NCI-H82 treated with DMSO at 0.1 percent for 48 hours (cell line): ENCODE measurements around the gene FLNC.

Experiments used
- DNase-seq: peaks from one replicate; lab custom pipeline; 2025; ENCODE audit not compliant: unreplicated experiment; lab: John Stamatoyannopoulos, UW

The FLNC gene, protein sequence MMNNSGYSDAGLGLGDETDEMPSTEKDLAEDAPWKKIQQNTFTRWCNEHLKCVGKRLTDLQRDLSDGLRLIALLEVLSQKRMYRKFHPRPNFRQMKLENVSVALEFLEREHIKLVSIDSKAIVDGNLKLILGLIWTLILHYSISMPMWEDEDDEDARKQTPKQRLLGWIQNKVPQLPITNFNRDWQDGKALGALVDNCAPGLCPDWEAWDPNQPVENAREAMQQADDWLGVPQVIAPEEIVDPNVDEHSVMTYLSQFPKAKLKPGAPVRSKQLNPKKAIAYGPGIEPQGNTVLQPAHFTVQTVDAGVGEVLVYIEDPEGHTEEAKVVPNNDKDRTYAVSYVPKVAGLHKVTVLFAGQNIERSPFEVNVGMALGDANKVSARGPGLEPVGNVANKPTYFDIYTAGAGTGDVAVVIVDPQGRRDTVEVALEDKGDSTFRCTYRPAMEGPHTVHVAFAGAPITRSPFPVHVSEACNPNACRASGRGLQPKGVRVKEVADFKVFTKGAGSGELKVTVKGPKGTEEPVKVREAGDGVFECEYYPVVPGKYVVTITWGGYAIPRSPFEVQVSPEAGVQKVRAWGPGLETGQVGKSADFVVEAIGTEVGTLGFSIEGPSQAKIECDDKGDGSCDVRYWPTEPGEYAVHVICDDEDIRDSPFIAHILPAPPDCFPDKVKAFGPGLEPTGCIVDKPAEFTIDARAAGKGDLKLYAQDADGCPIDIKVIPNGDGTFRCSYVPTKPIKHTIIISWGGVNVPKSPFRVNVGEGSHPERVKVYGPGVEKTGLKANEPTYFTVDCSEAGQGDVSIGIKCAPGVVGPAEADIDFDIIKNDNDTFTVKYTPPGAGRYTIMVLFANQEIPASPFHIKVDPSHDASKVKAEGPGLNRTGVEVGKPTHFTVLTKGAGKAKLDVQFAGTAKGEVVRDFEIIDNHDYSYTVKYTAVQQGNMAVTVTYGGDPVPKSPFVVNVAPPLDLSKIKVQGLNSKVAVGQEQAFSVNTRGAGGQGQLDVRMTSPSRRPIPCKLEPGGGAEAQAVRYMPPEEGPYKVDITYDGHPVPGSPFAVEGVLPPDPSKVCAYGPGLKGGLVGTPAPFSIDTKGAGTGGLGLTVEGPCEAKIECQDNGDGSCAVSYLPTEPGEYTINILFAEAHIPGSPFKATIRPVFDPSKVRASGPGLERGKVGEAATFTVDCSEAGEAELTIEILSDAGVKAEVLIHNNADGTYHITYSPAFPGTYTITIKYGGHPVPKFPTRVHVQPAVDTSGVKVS (N-terminal part only)

DNA sequence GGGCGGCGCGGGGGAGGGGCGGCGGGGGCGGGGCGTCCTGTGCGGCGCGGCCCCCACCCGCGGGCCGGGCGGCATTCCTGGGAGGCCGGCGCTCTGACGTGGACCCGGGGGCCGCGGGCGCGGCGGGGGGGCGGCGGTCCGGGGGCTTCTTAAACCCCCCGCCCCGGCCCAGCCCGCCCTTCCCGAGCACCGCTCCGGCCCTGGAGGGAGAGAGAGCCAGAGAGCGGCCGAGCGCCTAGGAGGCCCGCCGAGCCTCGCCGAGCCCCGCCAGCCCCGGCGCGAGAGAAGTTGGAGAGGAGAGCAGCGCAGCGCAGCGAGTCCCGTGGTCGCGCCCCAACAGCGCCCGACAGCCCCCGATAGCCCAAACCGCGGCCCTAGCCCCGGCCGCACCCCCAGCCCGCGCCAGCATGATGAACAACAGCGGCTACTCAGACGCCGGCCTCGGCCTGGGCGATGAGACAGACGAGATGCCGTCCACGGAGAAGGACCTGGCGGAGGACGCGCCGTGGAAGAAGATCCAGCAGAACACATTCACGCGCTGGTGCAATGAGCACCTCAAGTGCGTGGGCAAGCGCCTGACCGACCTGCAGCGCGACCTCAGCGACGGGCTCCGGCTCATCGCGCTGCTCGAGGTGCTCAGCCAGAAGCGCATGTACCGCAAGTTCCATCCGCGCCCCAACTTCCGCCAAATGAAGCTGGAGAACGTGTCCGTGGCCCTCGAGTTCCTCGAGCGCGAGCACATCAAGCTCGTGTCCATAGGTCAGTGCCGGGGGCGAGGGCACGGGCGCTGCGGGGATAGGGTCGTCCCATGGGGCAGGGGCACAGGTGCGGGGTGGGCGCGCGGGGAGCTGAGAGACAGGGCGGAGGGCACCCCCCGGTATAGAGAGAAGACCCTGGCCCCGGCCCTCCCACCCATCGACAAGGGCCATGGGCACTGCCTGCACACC, at the start of gene FLNC:
Gene FLNC, plus strand, starts transcription at position 176 of the 947 bp plus-strand sequence. Its CDS starts 232 bp downstream, at position 408.
- DNase-seq = no peak

DNA sequence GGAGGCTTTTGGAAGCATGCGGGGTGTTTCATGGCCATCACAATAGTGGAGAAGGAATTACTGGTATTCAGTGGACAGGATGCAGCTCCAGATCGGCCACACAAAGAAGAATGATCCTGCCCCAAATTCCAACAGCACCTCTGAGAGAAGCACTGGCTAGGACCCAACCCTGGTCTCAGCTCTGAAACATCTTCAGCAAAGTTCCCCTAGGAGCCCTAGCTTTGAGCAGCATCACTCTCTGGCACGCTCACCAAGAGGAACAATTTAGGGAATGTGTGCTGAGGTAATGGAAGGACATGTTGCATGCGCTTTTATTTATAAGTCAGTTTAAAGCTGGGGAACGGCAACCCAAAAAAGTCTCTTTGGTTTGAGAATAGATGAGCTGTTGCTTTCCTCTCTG, 49.1 kb upstream of the FLNC start:
- no peak for DNase-seq

DNA sequence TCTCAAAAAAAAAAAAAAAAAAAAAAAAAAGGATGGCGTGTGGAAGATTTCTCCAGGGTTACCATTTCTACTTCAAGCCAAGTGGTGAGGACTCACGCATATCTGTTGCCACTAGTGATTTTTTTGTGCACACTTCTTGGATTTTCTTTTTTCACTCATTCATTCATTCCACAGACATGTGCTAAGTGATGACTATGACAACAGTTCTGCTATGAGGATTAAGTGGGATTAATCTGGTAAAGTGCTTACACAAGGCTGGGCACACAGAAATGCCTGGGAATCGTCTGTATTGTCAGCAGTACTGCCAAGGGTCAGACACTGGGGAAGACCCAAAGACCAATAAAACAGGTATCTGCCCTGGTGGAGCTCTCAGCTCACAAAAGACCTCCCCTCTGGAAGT, 48.4 kb upstream of the FLNC start:
- peak; percentile 21 for DNase-seq

DNA sequence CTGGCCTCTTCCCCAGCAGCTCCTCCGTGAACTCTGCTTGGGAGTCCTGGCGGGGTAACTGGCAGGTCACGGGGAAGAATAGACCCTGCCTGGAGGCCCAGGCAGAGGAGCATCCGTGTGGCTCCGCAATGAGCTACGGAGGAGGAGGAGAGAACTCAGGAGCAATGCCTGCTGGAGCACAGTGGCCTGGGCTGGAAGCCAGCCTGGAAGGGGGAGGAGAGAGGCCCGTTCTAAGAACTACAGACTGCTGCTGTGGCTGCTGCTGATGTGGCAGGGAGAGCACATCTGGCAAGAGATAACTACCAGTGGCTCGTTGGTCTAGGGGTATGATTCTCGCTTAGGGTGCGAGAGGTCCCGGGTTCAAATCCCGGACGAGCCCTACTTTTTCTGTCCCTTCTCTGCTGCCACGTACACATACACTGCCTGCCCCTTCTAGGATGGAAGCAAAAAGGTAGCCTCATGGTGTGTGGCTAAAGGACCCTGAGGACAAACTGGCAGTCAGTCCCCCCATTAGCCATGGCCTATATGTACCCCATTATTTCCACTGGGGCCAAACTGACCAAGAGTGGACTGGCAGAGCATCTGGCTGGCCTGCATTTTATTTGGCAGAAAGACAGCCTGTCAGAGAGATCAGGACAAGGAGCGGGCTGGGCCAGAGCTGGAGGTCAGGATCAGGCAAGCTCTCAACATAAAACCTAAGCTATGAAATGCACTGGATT, 46.9 kb upstream of the FLNC start:
- DNase-seq = no peak

DNA sequence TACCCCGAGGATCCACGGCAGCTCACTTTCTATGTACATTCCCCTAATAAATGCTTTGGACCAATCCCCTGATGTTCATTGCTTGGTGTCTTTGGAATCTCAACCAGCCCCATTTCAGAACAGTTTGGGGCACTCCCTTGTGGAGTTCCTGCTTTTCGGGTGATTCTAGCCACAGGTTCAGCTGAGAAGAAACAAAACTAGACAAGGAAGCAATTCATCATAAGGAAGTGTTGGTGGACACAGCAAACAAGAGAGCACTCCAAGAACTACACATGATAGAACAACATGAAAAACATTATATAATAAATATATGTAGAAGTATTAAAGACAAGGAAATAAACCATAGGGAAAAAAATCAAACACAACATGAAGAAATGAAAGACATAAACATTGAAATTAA, 44.5 kb upstream of the FLNC start:
- no peak for DNase-seq

DNA sequence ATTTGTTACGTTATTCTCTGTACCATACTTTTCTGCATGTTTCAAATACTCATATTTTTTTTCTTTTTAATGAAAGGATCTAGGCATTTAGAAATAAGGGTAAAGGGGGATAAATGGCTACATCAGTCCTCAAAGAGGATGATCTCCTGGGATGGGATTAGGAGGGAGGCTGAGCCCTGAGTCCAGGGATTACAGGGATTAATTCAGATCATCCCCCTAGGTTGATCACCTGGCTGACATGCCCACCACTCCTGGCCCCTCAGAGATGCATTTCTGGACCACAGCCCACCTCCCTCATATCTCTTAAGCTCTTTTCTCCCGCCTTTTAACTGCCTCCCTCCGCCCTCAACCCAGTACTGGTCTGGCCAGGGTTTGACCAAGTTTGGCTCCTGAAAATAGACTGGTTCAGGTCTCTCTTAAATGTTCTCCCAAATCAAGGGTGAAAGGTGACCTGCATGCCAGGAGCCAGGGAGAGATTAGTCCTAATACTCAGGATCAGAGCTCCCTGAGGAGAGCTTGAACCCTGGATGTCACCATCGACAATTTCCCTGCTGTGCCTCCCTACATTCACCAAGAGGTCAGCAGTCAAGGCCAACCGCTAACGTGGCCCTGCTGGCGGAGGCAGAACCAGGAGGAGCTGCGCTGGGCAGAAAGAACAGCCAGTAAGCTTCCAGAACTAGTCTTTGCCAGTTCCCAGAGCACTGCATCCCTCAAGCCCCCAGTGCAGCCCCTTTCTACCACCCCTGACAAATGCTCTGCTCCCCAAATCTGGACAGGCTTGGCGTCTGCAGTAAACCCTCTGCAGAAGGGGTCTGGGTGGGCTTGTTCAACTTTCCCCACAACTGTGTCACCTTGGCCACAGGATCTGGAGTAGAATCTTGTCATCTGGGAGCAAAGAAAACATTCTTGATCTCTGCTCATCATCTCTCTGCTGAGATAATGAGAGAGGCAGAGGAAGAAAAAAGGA, 41.5 kb upstream of the FLNC start:
- DNase-seq = peak; percentile 81

DNA sequence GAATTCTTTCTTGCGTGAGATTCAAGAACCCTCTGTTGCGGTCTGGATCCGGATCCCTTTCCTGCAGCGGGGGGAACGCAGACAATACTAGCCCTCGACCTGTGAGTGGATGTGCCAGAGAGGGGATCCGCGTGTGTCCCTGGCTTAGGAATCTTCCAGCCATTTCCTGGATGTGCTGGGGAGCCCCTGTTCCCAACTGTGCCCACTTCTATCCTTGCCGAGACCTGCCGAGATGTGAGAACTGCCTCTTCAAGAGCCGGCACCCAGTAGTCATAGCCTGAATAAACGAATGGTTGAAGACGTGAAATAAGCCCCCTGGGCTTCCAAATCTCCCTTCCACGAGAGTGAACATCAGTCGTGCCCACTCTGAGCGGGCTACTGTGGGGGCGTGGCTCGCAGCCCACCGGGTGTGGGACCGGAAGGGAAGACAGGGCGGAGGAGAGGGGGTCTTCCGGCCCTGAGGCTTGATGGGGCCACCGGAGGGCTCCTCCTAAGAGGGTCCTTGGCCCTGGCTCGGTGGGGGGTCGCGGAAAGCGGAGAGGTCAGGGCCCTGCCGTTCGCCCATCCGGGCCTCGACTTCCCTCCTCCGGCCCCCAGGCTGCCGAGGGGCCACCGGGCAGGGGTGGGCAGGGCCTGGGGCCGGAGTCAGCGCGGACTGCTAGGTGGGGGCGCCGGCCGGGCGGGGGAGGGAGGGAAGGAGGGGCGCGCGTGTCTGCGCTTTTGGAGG, 39.7 kb upstream of the FLNC start:
- no peak for DNase-seq

DNA sequence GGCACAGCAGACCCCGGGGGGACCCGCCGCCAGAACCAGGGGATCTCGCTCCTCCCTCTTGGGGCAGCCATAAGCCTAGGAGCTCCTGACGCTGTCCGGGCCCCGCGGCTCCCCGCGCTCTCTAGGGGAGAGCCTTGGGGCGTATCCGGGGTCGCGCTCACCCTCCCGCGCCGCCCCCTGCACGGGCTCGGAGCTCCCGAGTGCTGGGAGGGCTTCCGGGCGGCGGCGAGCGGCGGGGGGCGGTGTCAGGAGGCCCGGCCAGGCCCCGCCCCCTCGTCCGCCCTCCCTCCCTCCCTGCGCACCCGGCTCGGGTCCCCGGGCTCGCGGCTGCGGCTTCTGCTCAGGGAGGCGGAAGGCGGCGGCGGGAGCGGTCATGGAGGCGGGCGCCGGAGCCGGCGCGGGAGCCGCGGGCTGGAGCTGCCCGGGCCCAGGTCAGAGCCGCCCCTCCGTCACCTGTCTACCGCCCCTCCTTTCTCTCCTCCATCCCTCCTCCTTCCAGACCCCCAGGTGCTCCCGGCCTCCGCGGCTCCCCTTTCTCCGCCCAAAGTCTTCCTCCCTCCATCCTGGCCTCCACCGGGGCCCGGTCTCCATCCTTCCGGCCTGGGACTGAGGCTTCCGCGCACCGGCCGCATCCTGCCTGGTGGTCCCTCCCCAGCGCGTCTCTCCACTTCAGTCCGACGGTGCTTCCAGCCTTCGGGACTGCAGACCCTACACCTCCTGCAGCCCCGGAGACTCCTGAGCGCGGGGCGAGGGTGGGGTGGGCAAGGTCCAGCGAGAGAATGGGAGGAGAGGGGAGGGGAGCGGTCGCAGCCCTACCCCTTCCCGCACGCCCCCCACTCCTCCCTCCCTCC, 38.9 kb upstream of the FLNC start, which contains the start of gene CCDC136:
Gene CCDC136, plus strand, starts transcription at position 848 of the 851 bp plus-strand sequence. CDS start 444 bp downstream, outside the sequence.
- peak; percentile 3 for DNase-seq

DNA sequence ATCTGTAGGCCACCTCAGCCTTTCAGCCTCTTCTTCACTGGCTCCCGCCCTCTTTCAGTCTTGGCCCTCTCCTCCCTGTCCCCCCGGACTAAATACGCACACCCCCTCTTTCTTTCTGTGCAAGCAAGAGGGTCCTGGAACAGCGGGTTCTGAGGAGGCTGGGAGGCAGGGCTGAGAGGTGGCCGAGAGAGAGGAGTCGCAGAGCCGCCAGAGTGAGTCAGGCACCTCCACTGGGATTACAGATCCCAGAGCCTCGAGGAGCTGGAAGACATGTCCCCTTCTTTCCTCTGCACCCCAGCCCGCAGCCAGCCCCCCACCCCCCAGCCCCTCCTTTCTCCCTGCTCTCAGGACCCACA, 38.3 kb upstream of the FLNC start:
- DNase-seq = no peak

DNA sequence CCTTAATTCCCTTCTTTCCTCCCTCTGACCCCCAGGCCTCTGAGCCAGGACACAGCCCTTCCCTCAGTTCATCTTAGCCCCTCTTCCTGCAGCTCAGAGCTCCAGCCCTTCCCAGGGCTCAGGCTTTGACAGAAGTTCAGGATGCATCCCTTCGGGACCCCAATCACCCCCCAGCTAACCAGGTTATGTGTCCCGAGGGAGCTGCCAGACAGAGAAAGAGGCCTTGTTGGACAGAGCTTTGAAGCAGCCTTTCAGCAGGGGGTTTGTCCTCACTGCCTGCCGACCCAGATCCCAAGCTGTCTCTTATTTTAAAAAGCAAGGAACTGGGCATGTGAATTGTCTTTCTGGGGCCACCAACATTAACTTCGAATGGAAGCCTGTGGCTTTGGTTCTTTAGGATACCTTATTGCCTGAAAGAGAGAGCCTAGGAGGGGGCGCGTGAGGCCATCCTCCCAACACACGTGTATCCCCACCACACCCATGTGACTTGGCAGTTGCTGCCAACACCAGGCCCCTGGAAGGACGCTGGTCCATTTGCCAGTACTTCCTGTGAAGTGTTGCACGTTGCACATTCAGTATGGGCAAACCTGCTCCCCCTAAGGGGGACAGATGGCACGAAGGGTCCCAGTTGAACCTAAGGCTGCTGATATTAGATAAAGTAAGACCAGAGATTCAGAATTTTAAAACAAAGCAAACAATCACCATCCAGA, 37.6 kb upstream of the FLNC start:
- DNase-seq = no peak

DNA sequence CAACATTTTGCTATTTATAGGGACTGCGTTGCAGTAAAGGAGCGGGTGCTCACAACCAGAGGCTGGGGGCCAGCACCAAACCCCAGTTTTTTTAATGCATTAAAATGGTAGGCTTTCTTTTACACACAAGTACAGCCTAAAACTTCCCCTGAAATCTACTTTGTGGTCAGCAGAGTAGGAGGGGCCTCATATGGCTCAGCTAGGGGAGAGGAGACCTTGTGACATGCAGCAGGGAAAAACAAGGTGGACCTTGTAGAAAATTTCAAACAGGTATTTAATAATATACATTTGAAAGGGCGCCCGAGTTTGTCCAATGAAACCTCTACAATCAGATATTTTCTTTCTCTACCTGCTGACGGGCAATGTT, 37.0 kb upstream of the FLNC start:
- DNase-seq = no peak

DNA sequence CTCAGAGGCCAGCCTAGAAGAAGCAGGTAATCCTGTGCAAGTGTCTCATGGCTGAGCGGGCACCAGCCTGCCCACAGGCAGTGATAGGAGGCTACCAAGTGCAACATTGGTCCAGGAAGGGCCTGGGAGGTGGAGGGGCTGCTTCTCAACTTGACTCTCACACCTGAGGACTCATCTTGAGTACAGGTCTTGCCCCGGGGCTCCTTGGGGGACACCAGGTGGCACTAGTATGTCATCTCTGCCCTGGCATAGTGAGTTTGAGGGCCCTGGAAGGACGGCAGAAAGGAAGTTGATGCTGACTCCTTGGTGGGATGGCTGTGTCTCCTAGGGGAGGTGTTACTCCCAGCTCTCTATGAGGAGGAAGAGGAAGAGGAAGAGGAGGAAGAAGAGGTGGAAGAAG, 36.2 kb upstream of the FLNC start:
- DNase-seq = no peak

DNA sequence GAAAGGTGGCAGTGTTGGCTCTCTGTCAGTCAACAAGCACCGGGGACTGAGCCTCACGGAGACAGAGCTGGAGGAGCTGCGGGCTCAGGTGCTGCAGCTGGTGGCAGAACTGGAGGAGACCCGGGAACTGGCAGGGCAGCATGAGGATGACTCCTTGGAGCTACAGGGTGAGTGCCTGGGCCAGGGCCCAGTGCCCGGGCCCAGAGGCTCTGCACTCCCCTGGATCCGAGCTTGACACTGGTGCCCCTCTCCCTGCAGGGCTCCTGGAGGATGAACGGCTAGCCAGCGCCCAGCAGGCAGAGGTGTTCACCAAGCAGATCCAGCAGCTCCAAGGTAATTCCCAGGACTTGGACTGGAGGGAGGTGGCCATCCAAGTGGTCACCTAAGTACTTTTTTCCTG, 35.8 kb upstream of the FLNC start:
- DNase-seq = no peak

DNA sequence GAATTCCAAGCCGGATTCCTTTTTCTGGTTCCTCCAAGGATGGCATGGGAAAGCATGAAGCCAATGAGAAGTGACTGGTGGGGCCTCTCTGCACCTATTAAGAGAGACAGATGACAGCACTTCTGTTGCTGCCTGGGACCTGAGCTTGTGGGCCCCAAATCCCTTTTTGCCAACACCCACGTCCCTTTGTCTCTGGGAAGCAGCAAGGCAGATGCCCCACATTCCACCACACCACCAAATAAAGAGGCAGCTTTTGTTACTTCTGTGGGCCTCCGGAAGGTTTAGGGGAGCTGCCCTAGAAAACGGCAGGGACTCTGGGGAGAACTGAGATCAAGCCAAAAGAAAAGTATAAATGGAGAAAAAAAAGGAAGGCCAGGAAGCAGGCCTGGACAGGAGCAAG, 35.1 kb upstream of the FLNC start:
- DNase-seq = no peak

DNA sequence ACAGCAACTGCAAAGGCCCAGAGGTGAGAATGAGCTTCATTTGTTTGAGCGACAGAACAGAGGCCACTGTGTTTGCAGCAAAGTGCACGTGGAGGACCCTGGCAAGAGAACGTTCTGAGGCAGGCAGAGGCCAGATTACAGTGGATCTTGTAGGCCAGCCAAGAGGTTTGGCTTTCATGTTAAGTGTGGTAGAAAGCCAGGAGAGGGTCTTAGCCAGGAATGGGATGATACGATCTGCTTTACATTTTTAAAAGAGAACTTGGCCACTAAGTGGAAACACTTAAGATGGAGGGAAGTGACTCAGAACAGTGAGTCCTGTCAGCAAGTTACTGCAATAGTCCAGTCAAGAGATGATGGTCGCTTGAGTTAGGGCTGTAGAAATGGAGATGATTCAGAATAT, 33.9 kb upstream of the FLNC start:
- no peak for DNase-seq

DNA sequence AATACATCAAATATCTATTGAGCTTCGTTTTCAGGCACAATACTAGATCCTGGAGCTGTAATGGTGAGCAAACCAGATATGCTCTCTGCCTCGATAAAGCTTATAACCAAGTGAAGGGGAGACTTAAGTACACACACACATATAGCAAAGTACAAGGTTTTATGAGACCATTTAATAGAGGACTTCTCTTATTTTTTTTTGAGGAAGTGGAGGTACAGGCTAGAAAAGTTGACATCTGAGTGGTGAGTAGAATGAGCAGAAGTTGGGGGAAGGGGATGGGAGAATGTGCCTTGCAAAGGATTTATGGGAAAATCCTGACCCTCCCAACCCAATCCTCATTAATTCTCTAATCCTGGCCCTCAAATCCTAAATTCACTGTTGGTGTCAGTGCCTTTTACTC, 30.8 kb upstream of the FLNC start:
- DNase-seq = no peak
